ENCODE measurements around the gene FXN.
"Not testable (repeated sequence)": the region's sequence is repeated elsewhere in the genome, so short reads cannot be mapped to it uniquely, and the experiment has no call there.

DNA sequence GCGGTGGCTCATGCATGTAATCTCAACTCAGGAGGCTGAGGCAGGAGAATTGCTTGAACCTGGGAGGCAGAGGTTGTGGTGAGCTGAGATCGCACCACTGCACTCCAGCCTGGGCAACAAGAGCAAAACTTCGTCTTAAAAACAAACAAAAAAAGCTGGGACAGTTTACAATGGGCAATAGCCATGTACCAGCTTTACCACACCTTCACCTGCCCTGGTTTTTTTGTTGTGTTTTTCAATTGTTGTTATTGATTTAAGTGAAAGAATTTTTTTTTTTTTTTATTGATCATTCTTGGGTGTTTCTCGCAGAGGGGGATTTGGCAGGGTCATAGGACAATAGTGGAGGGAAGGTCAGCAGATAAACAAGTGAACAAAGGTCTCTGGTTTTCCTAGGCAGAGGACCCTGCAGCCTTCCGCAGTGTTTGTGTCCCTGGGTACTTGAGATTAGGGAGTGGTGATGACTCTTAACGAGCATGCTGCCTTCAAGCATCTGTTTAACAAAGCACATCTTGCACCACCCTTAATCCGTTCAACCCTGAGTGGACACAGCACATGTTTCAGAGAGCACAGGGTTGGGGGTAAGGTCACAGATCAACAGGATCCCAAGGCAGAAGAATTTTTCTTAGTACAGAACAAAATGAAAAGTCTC, 67.9 kb downstream of the FXN start:
- TF ChIP-seq, protein P1, sequence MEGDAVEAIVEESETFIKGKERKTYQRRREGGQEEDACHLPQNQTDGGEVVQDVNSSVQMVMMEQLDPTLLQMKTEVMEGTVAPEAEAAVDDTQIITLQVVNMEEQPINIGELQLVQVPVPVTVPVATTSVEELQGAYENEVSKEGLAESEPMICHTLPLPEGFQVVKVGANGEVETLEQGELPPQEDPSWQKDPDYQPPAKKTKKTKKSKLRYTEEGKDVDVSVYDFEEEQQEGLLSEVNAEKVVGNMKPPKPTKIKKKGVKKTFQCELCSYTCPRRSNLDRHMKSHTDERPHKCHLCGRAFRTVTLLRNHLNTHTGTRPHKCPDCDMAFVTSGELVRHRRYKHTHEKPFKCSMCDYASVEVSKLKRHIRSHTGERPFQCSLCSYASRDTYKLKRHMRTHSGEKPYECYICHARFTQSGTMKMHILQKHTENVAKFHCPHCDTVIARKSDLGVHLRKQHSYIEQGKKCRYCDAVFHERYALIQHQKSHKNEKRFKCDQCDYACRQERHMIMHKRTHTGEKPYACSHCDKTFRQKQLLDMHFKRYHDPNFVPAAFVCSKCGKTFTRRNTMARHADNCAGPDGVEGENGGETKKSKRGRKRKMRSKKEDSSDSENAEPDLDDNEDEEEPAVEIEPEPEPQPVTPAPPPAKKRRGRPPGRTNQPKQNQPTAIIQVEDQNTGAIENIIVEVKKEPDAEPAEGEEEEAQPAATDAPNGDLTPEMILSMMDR (conservative IDR thresholded peaks at IDR 0.05; ENCODE audit: low read depth, low read length), result not testable (repeated sequence)
- TF ChIP-seq EZH2phosphoT487 (IDR thresholded peaks at IDR 0.05; ENCODE audit: borderline replicate concordance, low read length); EZH2 (IDR thresholded peaks at IDR 0.05; ENCODE audit: low read length, unreplicated experiment): not testable (repeated sequence)
